ENCODE measurements around the gene OR6A2.

Gene OR6A2

DNA sequence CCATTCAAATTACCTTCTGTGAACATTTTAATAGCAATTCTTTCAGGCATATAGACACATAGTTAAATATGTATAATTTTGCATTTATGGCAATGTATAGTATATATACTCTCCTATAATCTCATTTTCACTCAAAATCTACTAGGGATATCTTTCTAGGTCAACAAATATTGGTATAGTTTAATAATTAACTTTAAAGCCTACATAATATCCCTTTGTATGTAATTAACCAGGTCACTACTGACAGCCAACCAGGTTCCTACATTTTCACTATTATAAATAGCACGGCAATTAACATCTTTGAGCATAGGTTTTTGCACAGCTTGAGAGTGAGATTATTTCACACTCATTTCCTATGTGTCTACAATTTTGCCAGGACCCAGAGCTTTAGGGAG lies 43.5 kb downstream of the OR6A2 start:
- TF ChIP-seq, protein P1, sequence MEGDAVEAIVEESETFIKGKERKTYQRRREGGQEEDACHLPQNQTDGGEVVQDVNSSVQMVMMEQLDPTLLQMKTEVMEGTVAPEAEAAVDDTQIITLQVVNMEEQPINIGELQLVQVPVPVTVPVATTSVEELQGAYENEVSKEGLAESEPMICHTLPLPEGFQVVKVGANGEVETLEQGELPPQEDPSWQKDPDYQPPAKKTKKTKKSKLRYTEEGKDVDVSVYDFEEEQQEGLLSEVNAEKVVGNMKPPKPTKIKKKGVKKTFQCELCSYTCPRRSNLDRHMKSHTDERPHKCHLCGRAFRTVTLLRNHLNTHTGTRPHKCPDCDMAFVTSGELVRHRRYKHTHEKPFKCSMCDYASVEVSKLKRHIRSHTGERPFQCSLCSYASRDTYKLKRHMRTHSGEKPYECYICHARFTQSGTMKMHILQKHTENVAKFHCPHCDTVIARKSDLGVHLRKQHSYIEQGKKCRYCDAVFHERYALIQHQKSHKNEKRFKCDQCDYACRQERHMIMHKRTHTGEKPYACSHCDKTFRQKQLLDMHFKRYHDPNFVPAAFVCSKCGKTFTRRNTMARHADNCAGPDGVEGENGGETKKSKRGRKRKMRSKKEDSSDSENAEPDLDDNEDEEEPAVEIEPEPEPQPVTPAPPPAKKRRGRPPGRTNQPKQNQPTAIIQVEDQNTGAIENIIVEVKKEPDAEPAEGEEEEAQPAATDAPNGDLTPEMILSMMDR (conservative IDR thresholded peaks at IDR 0.05) = no peak
- no peak overlapping the region for H3K27ac ChIP-seq

DNA sequence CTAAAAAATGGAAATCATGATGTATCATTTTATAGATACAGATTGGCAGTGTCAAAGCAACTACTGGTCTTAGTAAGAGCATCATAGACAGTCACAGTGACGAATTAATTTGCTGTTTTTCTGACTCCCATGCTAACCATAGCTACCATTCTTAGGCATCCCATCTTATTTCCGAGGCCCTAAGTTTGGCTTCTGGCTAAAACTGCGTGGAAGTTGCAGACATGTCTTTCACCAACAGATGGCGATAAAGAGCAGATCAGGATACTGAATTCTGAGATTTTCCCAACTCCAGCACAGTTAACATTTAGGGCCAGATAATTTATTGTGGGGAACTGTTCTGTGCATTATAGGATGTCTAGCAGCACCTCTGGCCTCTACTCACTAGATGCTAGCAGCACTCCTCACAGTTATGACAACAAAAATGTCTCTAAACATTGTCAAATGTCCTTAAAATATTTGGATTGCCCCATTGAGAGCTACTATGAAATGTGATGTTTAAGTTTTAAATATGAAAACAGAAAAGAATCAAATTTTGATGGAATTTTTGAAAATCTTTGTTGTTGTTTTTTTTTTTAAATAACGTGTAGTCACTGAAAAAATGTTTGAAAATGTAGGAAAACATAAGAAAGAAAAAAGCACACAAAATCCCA lies 44.1 kb downstream of the OR6A2 start:
- TF ChIP-seq, protein P1 (conservative IDR thresholded peaks at IDR 0.05) = peak; percentile 91
- H3K27ac ChIP-seq = no peak overlapping the region

DNA sequence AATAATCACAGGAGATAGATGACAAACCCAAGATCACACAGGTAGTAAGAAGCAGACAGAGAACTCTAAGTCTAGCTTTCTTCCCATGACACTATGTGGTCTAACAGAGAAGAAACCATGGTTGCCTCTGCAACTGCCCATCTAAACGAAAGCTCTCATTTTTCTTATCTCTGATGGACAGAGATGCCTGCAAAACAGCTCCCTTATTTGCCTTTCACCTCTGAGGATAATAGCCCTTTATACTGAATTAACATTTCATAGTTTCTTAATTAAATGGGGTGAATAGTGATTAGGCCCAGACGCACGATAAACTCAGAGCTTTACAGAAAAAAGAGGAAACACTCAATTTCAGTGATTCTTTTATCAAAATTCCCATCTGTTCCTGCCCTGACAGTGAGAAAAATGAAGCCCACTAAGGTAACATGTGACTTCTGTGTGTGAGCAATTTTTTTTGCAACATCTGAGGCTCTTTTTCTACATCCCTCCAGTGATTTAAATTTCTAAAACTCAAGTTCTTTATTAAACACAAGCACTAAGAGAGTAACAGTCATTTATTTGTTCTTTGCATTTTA lies 52.3 kb downstream of the OR6A2 start:
- H3K27ac ChIP-seq = no peak overlapping the region
- TF ChIP-seq, protein P1 (conservative IDR thresholded peaks at IDR 0.05) = no peak

DNA sequence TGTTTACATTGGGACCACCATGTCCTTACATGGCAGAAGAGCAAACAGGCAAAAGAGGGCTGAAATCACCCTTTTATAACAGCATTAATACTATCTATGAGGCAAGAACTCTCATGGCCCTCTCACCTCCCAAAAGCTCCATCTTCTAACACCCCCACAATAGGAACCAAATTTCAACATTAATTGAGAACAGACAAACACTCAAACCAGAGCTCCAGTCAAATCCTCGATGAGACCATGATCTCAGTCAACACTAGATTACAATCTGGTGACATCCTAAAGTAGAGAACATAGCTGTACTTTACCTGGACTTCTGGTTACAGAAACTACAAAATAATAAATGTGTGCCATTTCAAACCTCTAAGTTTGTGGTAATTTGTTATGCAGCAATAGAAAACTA lies 52.9 kb downstream of the OR6A2 start:
- no peak overlapping the region for H3K27ac ChIP-seq
- TF ChIP-seq, protein P1 (conservative IDR thresholded peaks at IDR 0.05) = no peak

DNA sequence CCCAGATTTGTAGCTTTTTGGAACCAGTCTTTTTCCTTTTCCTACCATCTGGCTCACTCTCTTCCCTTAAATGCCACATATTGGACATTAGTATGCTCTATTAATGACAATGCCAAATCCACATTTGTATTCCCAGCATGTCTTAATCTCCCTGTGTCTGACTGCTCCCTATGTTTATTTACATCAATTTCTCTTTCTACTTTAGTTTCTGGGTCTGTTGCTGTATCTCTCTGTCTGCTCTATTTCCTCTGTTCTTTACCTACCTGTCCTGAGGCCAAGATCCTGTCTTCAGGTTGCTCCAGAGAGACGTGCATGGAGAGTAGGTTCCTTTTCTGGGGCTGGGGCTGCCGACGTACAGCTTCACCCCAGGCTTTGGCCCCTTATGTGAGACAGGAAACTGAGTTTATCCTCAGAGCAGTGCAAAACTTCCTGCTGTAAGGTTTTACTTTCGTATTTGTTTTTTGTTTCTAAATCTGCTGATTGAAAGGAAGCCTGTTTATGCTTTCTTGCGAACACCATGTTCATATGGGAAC lies 53.3 kb downstream of the OR6A2 start:
- TF ChIP-seq, protein P1 (conservative IDR thresholded peaks at IDR 0.05) = no peak
- H3K27ac ChIP-seq = no peak overlapping the region

DNA sequence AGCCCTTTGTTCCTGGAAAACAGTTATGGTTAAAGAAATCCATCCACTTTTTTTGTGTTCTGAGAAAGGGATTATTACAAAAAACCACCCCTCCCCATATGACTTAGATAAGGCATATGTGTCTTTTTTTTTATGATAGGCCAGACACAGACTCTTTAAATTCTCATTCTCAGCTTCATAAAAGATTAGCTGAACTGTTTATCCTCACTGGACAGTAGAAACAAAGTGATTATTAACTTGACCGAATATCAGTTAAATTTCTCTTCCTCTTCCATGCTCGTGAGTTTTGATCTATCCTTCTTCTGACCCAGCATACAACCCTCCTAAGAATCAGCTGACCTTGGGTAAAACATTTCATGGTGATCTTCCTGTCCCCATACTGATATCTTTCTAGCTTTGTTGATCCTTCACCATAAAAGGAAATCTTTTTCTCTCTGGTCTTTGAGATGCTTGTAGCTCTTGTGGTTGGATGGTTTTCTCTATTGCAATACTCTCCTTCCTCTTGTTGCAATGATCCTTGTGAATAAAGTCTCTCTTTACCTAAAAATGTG lies 53.9 kb downstream of the OR6A2 start:
- TF ChIP-seq, protein P1 (conservative IDR thresholded peaks at IDR 0.05) = no peak
- H3K27ac ChIP-seq = no peak overlapping the region

DNA sequence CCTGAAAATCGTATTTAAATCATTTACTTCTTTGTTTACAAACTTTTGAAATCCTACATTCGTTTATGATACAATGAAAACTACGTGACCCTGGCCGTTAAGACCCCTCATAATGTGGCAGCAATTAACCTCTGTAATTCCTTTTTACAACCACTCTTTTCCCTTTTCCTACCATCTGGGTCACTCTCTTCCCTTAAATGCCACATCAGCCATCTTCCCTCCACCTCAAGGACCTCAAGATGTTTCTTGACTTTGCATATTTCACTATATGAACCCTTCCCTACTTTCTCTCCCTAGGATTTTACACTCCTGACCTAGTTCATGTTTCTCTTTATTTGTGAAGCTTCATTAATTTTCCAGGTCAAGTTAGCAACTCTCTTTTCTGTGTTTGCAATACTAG lies 54.5 kb downstream of the OR6A2 start:
- TF ChIP-seq, protein P1 (conservative IDR thresholded peaks at IDR 0.05) = no peak

More for the DNA sequence above, 54.5 kb downstream of the OR6A2 start:
- H3K27ac ChIP-seq = no peak overlapping the region

All from VCaP (cell line).